HCT116 (cell line): Measurements from ENCODE around the gene CCDC177. TPM values are rescaled to one million over a fixed set of nuclear protein-coding genes. Genes with fewer than 3 reads are reported as not detected.

Experiments
- ATAC-seq: fragments of 200-7000 bp; cut with Tn5 transposase; 2 replicates; pipeline ENCODE4 v1.9.1; 2020; ENCODE audit warnings: mild to moderate bottlenecking, moderate library complexity
- BruUV-seq: library from RNA; stranded (reverse); fragments of 400-500 nt; replicated peaks from 2 replicates; lab custom pipeline; 2021; lab: Mats Ljungman, UMichigan
- CTCF ChIA-PET: fragments of 300-600 bp; sonication (Branson Sonifier 250); formaldehyde crosslinking; loops from one replicate; lab custom pipeline; 2021; ENCODE audit warnings: antibody characterized with exemption; lab: Charles Lee
- POLR2A ChIA-PET: fragments of 300-600, 350-600 bp; sonication (Branson Sonifier 250); formaldehyde crosslinking; loops from one replicate; lab custom pipeline; 2021; ENCODE audit warnings: antibody characterized with exemption; lab: Charles Lee
- RAD21 ChIA-PET, 2 experiments: fragments of 300-600 bp; sonication (Branson Sonifier 250); formaldehyde crosslinking; loops; one replicate each; lab custom pipeline; 2023; ENCODE audit warnings: low total read pairs in 2 of 2; ENCODE audit not compliant: uncharacterized antibody in 2 of 2, unreplicated experiment in 2 of 2, low non-redundant PET in 1 of 2; lab: Charles Lee
- DNase-seq: peaks from one replicate; pipeline ENCODE4 v3.0.0-alpha.2; 2010; ENCODE audit warnings: low read depth, low spot score
- H2AFZ ChIP-seq: fragments of 200-600 bp; shearing (Covaris generic), sonication (generic); 2 replicates; pipeline ENCODE4 v1.6.1; 2017; ENCODE audit warnings: low read depth, mixed run types, mixed read lengths, antibody characterized with exemption, low read length; ENCODE audit not compliant: poor library complexity, severe bottlenecking
- H3K27ac ChIP-seq: 2 replicates; pipeline ENCODE4 v1.5.1; 2012; ENCODE audit warnings: low read depth, low read length
- H3K27me3 ChIP-seq: fragments of 200-600 bp; sonication (generic); 2 replicates; pipeline ENCODE4 v1.6.1; 2016; ENCODE audit warnings: mixed run types, low read length, mixed read lengths; ENCODE audit not compliant: insufficient read depth
- H3K36me3 ChIP-seq, 2 experiments: fragments of 200-500 bp in 1 of 2; fragments of 200-600 bp in 1 of 2; sonication (Bioruptor generic) in 1 of 2; sonication (generic) in 1 of 2; 2 replicates each; pipeline versions ENCODE4 v1.5.1 to v1.6.1; 2014 to 2016; ENCODE audit warnings: low read length in 2 of 2, inconsistent platforms in 1 of 2, mixed read lengths in 1 of 2, mixed run types in 1 of 2; ENCODE audit not compliant: insufficient read depth in 2 of 2, control insufficient read depth in 1 of 2
- H3K4me1 ChIP-seq, 2 experiments: fragments of 200-600 bp in 1 of 2; sonication (generic) in 1 of 2; 2 replicates each; pipeline versions ENCODE4 v1.5.1 to v1.6.1; 2012 to 2017; ENCODE audit warnings: low read length in 2 of 2, inconsistent platforms in 1 of 2, mild to moderate bottlenecking in 1 of 2, mixed read lengths in 1 of 2, mixed run types in 1 of 2, moderate library complexity in 1 of 2; ENCODE audit not compliant: insufficient read depth in 2 of 2, control insufficient read depth in 1 of 2
- H3K4me2 ChIP-seq: fragments of 200-600 bp; sonication (generic); 2 replicates; pipeline ENCODE4 v1.6.1; 2017; ENCODE audit warnings: mixed run types, low read length, mixed read lengths
- H3K4me3 ChIP-seq, 2 experiments: fragments of 200-600 bp in 1 of 2; sonication (generic) in 1 of 2; replicated peaks in 1 of 2; 2 replicates each; pipeline ENCODE4 v1.5.1; 2011 to 2016; ENCODE audit warnings: low read length in 2 of 2, control low read depth in 1 of 2, low read depth in 1 of 2, mild to moderate bottlenecking in 1 of 2, mixed read lengths in 1 of 2, mixed run types in 1 of 2
- H3K79me2 ChIP-seq: fragments of 200-600 bp; sonication (generic); 2 replicates; pipeline ENCODE4 v1.6.1; 2017; ENCODE audit warnings: mild to moderate bottlenecking, mixed run types, low read length, moderate library complexity, mixed read lengths; ENCODE audit not compliant: insufficient read depth
- H3K9ac ChIP-seq: fragments of 200-600 bp; sonication (generic); 2 replicates; pipeline ENCODE4 v1.6.1; 2016; ENCODE audit warnings: low read length, mixed read lengths
- H3K9me2 ChIP-seq: fragments of 200-600 bp; sonication (generic), shearing (Covaris generic); 2 replicates; pipeline ENCODE4 v1.6.1; 2017; ENCODE audit warnings: mixed run types, mild to moderate bottlenecking, moderate library complexity; ENCODE audit not compliant: insufficient read depth
- H3K9me3 ChIP-seq, 2 experiments: fragments of 200-500 bp in 1 of 2; fragments of 200-600 bp in 1 of 2; sonication (Bioruptor generic) in 1 of 2; sonication (generic) in 1 of 2; 2 replicates each; pipeline ENCODE4 v1.6.1; 2014 to 2017; ENCODE audit warnings: low read length in 2 of 2, mixed read lengths in 2 of 2, inconsistent platforms in 1 of 2, low read depth in 1 of 2, mild to moderate bottlenecking in 1 of 2, mixed run types in 1 of 2, moderate library complexity in 1 of 2; ENCODE audit not compliant: control insufficient read depth in 1 of 2, insufficient read depth in 1 of 2
- H4K20me1 ChIP-seq: fragments of 200-600 bp; sonication (generic), shearing (Covaris generic); 2 replicates; pipeline ENCODE4 v1.6.1; 2017; ENCODE audit warnings: mixed run types, mild to moderate bottlenecking, moderate library complexity; ENCODE audit not compliant: insufficient read depth
- CBX3 ChIP-seq: IDR thresholded peaks from 2 replicates; pipeline ENCODE4 v1.6.1; 2012; ENCODE audit warnings: low read depth
- CEBPB ChIP-seq: IDR thresholded peaks from 2 replicates; pipeline ENCODE4 v1.6.1; 2012; ENCODE audit warnings: low read depth
- ELF1 ChIP-seq: IDR thresholded peaks from 2 replicates; pipeline ENCODE4 v1.6.1; 2012; ENCODE audit warnings: low read depth, borderline replicate concordance
- EZH2 ChIP-seq: fragments of 200-600 bp; sonication (generic); IDR thresholded peaks from 2 replicates; pipeline ENCODE4 v1.6.1; 2017; ENCODE audit warnings: antibody characterized with exemption, mixed run types
- JUND ChIP-seq: IDR thresholded peaks from 2 replicates; pipeline ENCODE4 v1.6.1; 2012
- POLR2A ChIP-seq: IDR thresholded peaks from 2 replicates; pipeline ENCODE4 v1.7.0; 2011; ENCODE audit warnings: borderline replicate concordance; ENCODE audit not compliant: insufficient read depth, insufficient read length; ENCODE audit errors: extremely low read depth
- POLR2AphosphoS5 ChIP-seq: IDR thresholded peaks from 2 replicates; pipeline ENCODE4 v1.6.1; 2011; ENCODE audit warnings: mild to moderate bottlenecking, low read depth, low read length, moderate library complexity
- SRF ChIP-seq: IDR thresholded peaks from 2 replicates; pipeline ENCODE4 v1.6.1; 2012; ENCODE audit warnings: low read depth
- YY1 ChIP-seq: IDR thresholded peaks from 2 replicates; pipeline ENCODE4 v1.6.1; 2011; ENCODE audit warnings: low read length, low read depth, moderate library complexity, mild to moderate bottlenecking; ENCODE audit not compliant: insufficient replicate concordance; ENCODE audit errors: extremely low read depth
- intact Hi-C: fragments of 100-400 bp; cut with micrococcal nuclease; formaldehyde crosslinking; loops from 2 replicates; pipeline ENCODE4 v1.10.0; 2022
- total RNA-seq: library from RNA; stranded (reverse); gene quantifications from one replicate; pipeline ENCODE4 v1.2.1, GENCODE V29; 2021; ENCODE audit not compliant: unreplicated experiment
- TF ChIP-seq, protein P1 (sequence below): IDR thresholded peaks from 2 replicates; pipeline ENCODE4 v1.6.1; 2012
- TF ChIP-seq, protein P2 (sequence below): IDR thresholded peaks from 2 replicates; pipeline ENCODE4 v1.6.1; 2012
- TF ChIP-seq, protein P3 (sequence below): IDR thresholded peaks from 2 replicates; pipeline ENCODE4 v1.6.1; 2012; ENCODE audit warnings: low read depth

Gene CCDC177
- total RNA-seq, 1 experiment from 2014 or later, result not detected

DNA sequence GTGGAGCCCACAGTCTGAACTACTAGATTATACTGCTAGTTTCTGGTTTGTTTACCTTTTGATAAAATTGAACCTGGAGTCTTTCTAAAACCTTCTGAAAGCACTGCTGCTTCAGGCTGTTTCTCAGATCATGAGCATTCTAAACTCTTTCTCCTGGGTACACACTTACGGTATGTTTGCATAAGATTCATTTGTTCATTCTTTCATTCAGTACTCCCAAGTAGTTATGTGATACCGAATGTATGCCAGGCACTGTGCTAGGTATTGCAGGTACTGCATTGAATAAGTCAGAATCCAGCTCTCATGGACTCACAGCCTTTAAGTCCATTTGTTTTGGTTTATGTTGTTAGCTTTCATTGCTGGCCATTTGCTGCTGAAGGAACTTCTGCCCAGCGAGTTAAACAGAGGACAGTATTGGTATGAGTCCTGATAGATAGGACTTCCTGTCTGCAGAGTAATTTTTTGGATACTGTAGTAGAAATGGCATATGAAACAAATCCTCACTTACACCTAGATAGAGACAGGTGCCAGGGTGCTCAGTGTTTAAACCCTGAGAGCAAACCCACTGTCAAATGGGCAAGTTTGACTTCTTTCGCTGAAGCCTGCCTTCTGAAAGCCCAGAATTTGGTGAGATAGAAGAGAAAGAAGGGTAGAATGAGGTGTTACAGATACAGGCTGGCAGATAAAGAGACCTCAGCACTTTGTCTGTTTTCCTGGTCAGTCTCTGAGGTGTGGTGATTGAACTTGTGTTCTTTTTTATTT lies 38.8 kb upstream of the CCDC177 start:
- POLR2A ChIA-PET, result no interaction called here
- CTCF ChIA-PET, result no interaction called here
- no TSS peak for BruUV-seq

More for the DNA sequence above, 38.8 kb upstream of the CCDC177 start:
- no peak for TF ChIP-seq JUND
- TF ChIP-seq, protein P1, sequence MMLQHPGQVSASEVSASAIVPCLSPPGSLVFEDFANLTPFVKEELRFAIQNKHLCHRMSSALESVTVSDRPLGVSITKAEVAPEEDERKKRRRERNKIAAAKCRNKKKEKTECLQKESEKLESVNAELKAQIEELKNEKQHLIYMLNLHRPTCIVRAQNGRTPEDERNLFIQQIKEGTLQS, result no peak
- no peak for TF ChIP-seq SRF
- TF ChIP-seq POLR2A, result no peak
- no peak for TF ChIP-seq ELF1
- TF ChIP-seq, protein P2, sequence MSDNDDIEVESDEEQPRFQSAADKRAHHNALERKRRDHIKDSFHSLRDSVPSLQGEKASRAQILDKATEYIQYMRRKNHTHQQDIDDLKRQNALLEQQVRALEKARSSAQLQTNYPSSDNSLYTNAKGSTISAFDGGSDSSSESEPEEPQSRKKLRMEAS, result no peak
- no peak for TF ChIP-seq EZH2
- no peak for TF ChIP-seq CBX3
- no peak for TF ChIP-seq POLR2AphosphoS5
- TF ChIP-seq YY1, result no peak
- TF ChIP-seq, protein P3, sequence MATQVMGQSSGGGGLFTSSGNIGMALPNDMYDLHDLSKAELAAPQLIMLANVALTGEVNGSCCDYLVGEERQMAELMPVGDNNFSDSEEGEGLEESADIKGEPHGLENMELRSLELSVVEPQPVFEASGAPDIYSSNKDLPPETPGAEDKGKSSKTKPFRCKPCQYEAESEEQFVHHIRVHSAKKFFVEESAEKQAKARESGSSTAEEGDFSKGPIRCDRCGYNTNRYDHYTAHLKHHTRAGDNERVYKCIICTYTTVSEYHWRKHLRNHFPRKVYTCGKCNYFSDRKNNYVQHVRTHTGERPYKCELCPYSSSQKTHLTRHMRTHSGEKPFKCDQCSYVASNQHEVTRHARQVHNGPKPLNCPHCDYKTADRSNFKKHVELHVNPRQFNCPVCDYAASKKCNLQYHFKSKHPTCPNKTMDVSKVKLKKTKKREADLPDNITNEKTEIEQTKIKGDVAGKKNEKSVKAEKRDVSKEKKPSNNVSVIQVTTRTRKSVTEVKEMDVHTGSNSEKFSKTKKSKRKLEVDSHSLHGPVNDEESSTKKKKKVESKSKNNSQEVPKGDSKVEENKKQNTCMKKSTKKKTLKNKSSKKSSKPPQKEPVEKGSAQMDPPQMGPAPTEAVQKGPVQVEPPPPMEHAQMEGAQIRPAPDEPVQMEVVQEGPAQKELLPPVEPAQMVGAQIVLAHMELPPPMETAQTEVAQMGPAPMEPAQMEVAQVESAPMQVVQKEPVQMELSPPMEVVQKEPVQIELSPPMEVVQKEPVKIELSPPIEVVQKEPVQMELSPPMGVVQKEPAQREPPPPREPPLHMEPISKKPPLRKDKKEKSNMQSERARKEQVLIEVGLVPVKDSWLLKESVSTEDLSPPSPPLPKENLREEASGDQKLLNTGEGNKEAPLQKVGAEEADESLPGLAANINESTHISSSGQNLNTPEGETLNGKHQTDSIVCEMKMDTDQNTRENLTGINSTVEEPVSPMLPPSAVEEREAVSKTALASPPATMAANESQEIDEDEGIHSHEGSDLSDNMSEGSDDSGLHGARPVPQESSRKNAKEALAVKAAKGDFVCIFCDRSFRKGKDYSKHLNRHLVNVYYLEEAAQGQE, result no peak
- TF ChIP-seq CEBPB, result no peak
- intact Hi-C loops, result no loop called here
- Histone ChIP-seq H3K9me3 (no peaks in the 10 kb centered on the region), H2AFZ (no peak overlapping the region), H3K27ac (no peak overlapping the region), H3K36me3 (no peaks in the 10 kb centered on the region), H3K4me3 (no peak overlapping the region; a peak in 1 of 4 replicates), H3K9ac (no peak overlapping the region), H3K4me1 (peaks cover 9 to 22% of the 10 kb centered on the region in 2 experiments), H3K9me2 (no peaks in the 10 kb centered on the region), H3K27me3 (no peaks in the 10 kb centered on the region), H4K20me1 (no peaks in the 10 kb centered on the region), H3K4me2 (peak overlapping the region; percentile 99), H3K79me2 (no peaks in the 10 kb centered on the region; the same call in 1 of the 2 replicates)
- DNase-seq (no peak), ATAC-seq (no peak)
- RAD21 ChIA-PET, result no interaction called here
